Measurements from ENCODE around the gene RAD54L. TPM values are rescaled to one million over a fixed set of nuclear protein-coding genes. Genes with fewer than 3 reads are reported as not detected.

Gene RAD54L
- total RNA-seq, 1 experiment from 2014 or later: 28.9 TPM

GRCh38 chr1:46277658-46278373, 30.3 kb downstream of the RAD54L start:
- BruUV-seq (replicated peaks): no TSS peak
- ChIA-PET POLR2A (no interaction called here), CTCF (no interaction called here), RAD21 (ENCODE audit: low non-redundant PET in 1 of 2, low total read pairs in 2 of 2, uncharacterized antibody in 2 of 2, unreplicated experiment in 2 of 2) (no interaction called here)
- no peaks in the 10 kb centered on the region for H3K27me3 ChIP-seq (ENCODE audit: insufficient read depth, low read length)
- H3K27ac ChIP-seq (ENCODE audit: low read depth, low read length): no peak overlapping the region
- intact Hi-C loops (cut with micrococcal nuclease): no loop called here
- H2AFZ ChIP-seq (ENCODE audit: low read depth, low read length, poor library complexity, severe bottlenecking): no peak overlapping the region
- DNase-seq (ENCODE audit: low read depth, low spot score) (no peak), ATAC-seq (no peak)
- H3K4me3 ChIP-seq (replicated peaks in 1 of 2; ENCODE audit: low read depth in 1 of 2, low read length in 2 of 2): no peak overlapping the region
- no peaks in the 10 kb centered on the region for H3K79me2 ChIP-seq (ENCODE audit: insufficient read depth, low read length)
- no peaks in the 10 kb centered on the region for H3K9me2 ChIP-seq (ENCODE audit: insufficient read depth)
- H3K4me2 ChIP-seq (ENCODE audit: low read length): no peak overlapping the region
- no peak overlapping the region for H3K9ac ChIP-seq (ENCODE audit: low read length)
- H3K9me3 ChIP-seq (ENCODE audit: control insufficient read depth in 1 of 2, insufficient read depth in 1 of 2, low read depth in 1 of 2, low read length in 2 of 2): no peaks in the 10 kb centered on the region
- no peaks in the 10 kb centered on the region for H3K4me1 ChIP-seq (ENCODE audit: control insufficient read depth in 1 of 2, insufficient read depth in 2 of 2, low read length in 2 of 2)
- no peak for TF ChIP-seq EZH2 (IDR thresholded peaks at IDR 0.05)
- TF ChIP-seq ELF1 (IDR thresholded peaks at IDR 0.05; ENCODE audit: borderline replicate concordance, low read depth): no peak
- TF ChIP-seq, protein P1, sequence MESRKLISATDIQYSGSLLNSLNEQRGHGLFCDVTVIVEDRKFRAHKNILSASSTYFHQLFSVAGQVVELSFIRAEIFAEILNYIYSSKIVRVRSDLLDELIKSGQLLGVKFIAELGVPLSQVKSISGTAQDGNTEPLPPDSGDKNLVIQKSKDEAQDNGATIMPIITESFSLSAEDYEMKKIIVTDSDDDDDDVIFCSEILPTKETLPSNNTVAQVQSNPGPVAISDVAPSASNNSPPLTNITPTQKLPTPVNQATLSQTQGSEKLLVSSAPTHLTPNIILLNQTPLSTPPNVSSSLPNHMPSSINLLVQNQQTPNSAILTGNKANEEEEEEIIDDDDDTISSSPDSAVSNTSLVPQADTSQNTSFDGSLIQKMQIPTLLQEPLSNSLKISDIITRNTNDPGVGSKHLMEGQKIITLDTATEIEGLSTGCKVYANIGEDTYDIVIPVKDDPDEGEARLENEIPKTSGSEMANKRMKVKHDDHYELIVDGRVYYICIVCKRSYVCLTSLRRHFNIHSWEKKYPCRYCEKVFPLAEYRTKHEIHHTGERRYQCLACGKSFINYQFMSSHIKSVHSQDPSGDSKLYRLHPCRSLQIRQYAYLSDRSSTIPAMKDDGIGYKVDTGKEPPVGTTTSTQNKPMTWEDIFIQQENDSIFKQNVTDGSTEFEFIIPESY (IDR thresholded peaks at IDR 0.05; ENCODE audit: extremely low read depth, insufficient replicate concordance, low read length): no peak
- no peak for TF ChIP-seq EZH2phosphoT487 (IDR thresholded peaks at IDR 0.05; ENCODE audit: borderline replicate concordance)
- H3K36me3 ChIP-seq (ENCODE audit: control insufficient read depth in 1 of 2, insufficient read depth in 2 of 2, low read length in 2 of 2): peaks cover 34 to 70% of the 10 kb centered on the region in 2 experiments
- H4K20me1 ChIP-seq (ENCODE audit: insufficient read depth): no peaks in the 10 kb centered on the region

GRCh38 chr1:46278807-46279206, 31.2 kb downstream of the RAD54L start:
- Histone ChIP-seq H3K27me3 (ENCODE audit: insufficient read depth, low read length) (no peaks in the 10 kb centered on the region), H3K4me2 (ENCODE audit: low read length) (no peak overlapping the region), H3K9me2 (ENCODE audit: insufficient read depth) (no peaks in the 10 kb centered on the region), H3K9ac (ENCODE audit: low read length) (no peak overlapping the region), H3K27ac (ENCODE audit: low read depth, low read length) (no peak overlapping the region), H4K20me1 (ENCODE audit: insufficient read depth) (no peaks in the 10 kb centered on the region), H3K79me2 (ENCODE audit: insufficient read depth, low read length) (no peaks in the 10 kb centered on the region), H2AFZ (ENCODE audit: low read depth, low read length, poor library complexity, severe bottlenecking) (no peak overlapping the region), H3K4me1 (ENCODE audit: control insufficient read depth in 1 of 2, insufficient read depth in 2 of 2, low read length in 2 of 2) (no peaks in the 10 kb centered on the region), H3K36me3 (ENCODE audit: control insufficient read depth in 1 of 2, insufficient read depth in 2 of 2, low read length in 2 of 2) (peaks cover 29 to 61% of the 10 kb centered on the region in 2 experiments; a peak in 3 of 4 replicates), H3K4me3 (replicated peaks in 1 of 2; ENCODE audit: low read depth in 1 of 2, low read length in 2 of 2) (no peak overlapping the region), H3K9me3 (ENCODE audit: control insufficient read depth in 1 of 2, insufficient read depth in 1 of 2, low read depth in 1 of 2, low read length in 2 of 2) (no peaks in the 10 kb centered on the region)
- no peak for DNase-seq (ENCODE audit: low read depth, low spot score)
- no TSS peak for BruUV-seq (replicated peaks)
- ATAC-seq: peak; percentile 33; the same call in 1 of the 2 replicates
- POLR2A ChIA-PET: no interaction called here
- 0 out of 2 replicates have a peak, but pooled peaks have one; percentile 13 for TF ChIP-seq POLR2AphosphoS5 (IDR thresholded peaks at IDR 0.05; ENCODE audit: low read depth, low read length)
- no peak for TF ChIP-seq EZH2phosphoT487 (IDR thresholded peaks at IDR 0.05; ENCODE audit: borderline replicate concordance)
- no peak for TF ChIP-seq CEBPB (IDR thresholded peaks at IDR 0.05; ENCODE audit: low read depth)
- intact Hi-C loops (cut with micrococcal nuclease): no loop called here
- CTCF ChIA-PET: no interaction called here
- RAD21 ChIA-PET (ENCODE audit: low non-redundant PET in 1 of 2, low total read pairs in 2 of 2, uncharacterized antibody in 2 of 2, unreplicated experiment in 2 of 2): no interaction called here

Data from HCT116 (cell line).